ENCODE measurements around the gene KIAA0825.

DNA sequence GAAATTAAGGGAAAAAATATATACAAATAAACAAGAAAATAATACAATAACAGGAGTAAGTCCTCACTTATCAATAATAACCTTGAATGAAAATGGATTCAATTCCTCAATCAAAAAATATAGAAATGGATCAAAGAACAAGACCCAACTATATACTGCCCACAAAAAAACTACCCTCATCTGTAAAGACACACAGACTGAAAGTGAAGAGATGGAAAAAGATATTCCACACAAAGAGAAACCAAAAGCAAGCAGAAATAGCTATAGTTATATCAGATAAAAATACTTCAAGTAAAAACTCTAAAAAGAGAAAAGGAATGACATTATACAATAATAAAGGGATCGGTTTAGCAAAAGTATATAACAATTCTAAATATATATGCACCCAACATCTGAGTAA, 66.5 kb downstream of the KIAA0825 start:
- TF ChIP-seq, protein P1, sequence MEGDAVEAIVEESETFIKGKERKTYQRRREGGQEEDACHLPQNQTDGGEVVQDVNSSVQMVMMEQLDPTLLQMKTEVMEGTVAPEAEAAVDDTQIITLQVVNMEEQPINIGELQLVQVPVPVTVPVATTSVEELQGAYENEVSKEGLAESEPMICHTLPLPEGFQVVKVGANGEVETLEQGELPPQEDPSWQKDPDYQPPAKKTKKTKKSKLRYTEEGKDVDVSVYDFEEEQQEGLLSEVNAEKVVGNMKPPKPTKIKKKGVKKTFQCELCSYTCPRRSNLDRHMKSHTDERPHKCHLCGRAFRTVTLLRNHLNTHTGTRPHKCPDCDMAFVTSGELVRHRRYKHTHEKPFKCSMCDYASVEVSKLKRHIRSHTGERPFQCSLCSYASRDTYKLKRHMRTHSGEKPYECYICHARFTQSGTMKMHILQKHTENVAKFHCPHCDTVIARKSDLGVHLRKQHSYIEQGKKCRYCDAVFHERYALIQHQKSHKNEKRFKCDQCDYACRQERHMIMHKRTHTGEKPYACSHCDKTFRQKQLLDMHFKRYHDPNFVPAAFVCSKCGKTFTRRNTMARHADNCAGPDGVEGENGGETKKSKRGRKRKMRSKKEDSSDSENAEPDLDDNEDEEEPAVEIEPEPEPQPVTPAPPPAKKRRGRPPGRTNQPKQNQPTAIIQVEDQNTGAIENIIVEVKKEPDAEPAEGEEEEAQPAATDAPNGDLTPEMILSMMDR (IDR thresholded peaks at IDR 0.05; ENCODE audit: low read depth, low read length) = no peak
- TF ChIP-seq EZH2phosphoT487 (IDR thresholded peaks at IDR 0.05; ENCODE audit: low read depth) = no peak
